HL-60 (cell line): Measurements from ENCODE around the gene RSU1.

Experiments used
- DNase-seq, 2 experiments: peaks; one replicate each; pipeline ENCODE4 v3.0.0-alpha.2; 2010 to 2020; ENCODE audit warnings: low read depth in 1 of 2, low spot score in 1 of 2
- H3K27ac ChIP-seq: fragments of 250-450 bp; sonication (Bioruptor Pico); replicated peaks from 2 replicates; pipeline ENCODE4 v1.5.1; 2020; ENCODE audit warnings: mild to moderate bottlenecking, moderate library complexity
- H3K27me3 ChIP-seq: fragments of 250-450 bp; sonication (Bioruptor Pico); 2 replicates; pipeline ENCODE4 v1.5.1; 2021; ENCODE audit warnings: mild to moderate bottlenecking, moderate library complexity; ENCODE audit not compliant: insufficient read depth, poor library complexity, severe bottlenecking
- H3K4me3 ChIP-seq: replicated peaks from 2 replicates; pipeline ENCODE4 v1.5.1; 2011; ENCODE audit warnings: mild to moderate bottlenecking, control low read depth, low read length; ENCODE audit not compliant: insufficient read depth
- CTCF ChIP-seq: IDR thresholded peaks from one replicate; pipeline ENCODE4 v1.5.1; 2011; ENCODE audit warnings: low read length, control low read depth, inconsistent platforms; ENCODE audit not compliant: insufficient read depth
- GABPA ChIP-seq: IDR thresholded peaks from 2 replicates; pipeline ENCODE4 v1.6.1; 2012; ENCODE audit warnings: low read depth
- POLR2AphosphoS5 ChIP-seq: IDR thresholded peaks from 2 replicates; pipeline ENCODE4 v1.6.1; 2012; ENCODE audit warnings: low read depth
- REST ChIP-seq: IDR thresholded peaks from 2 replicates; pipeline ENCODE4 v1.6.1; 2012; ENCODE audit warnings: low read depth; ENCODE audit not compliant: insufficient replicate concordance
- SPI1 ChIP-seq: IDR thresholded peaks from 2 replicates; pipeline ENCODE4 v1.6.1; 2012; ENCODE audit warnings: low read depth, mild to moderate bottlenecking, borderline replicate concordance

Gene RSU1

GRCh38 chr10:16547973-16548372 is 269.3 kb downstream of the RSU1 start:
- TF ChIP-seq REST (no peak), GABPA (no peak), POLR2AphosphoS5 (no peak), CTCF (no peak), SPI1 (no peak)
- H3K4me3 ChIP-seq: no peak overlapping the region
- H3K27me3 ChIP-seq: no peaks in the 10 kb centered on the region
- H3K27ac ChIP-seq: no peak overlapping the region
- no peak for DNase-seq

GRCh38 chr10:16545116-16545736 is 272.0 kb downstream of the RSU1 start:
- DNase-seq: no peak
- Histone ChIP-seq H3K4me3 (no peak overlapping the region), H3K27ac (no peak overlapping the region), H3K27me3 (no peaks in the 10 kb centered on the region)
- TF ChIP-seq GABPA (no peak), SPI1 (no peak), POLR2AphosphoS5 (no peak), CTCF (no peak), REST (no peak)

GRCh38 chr10:16544591-16544990 is 272.6 kb downstream of the RSU1 start:
- Histone ChIP-seq H3K4me3 (no peak overlapping the region), H3K27me3 (no peaks in the 10 kb centered on the region), H3K27ac (no peak overlapping the region)
- TF ChIP-seq CTCF (no peak), SPI1 (no peak), POLR2AphosphoS5 (no peak), GABPA (no peak)
- no peak for DNase-seq

GRCh38 chr10:16544099-16544498 is 273.1 kb downstream of the RSU1 start:
- TF ChIP-seq REST (no peak), GABPA (no peak), SPI1 (no peak), POLR2AphosphoS5 (no peak), CTCF (no peak)
- H3K27ac ChIP-seq: no peak overlapping the region
- no peaks in the 10 kb centered on the region for H3K27me3 ChIP-seq
- H3K4me3 ChIP-seq: no peak overlapping the region
- no peak for DNase-seq
